ENCODE data around the gene CHKB. TPM values are rescaled to one million over a fixed set of nuclear protein-coding genes. Genes with fewer than 3 reads are reported as not detected.

The CHKB gene
- total RNA-seq, 1 experiment from 2014 or later, result 34.8 TPM

DNA sequence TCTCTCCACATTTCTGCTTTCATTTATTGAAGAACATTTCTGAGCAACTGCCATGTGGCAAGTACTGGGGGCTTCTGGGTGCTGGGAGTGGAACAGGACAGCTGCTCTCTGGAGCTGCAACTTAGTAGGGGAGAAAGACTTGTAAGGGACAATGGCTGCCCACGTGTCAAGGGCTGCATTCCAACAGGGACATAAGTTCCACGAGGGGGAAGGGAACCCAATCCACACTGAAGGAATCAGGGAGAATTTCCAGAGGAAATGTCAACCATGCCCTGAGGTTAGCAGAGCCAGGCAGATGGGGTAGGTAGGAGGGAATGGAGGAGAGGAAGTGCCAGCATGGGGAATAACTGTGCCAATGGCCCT lies 19.7 kb upstream of the CHKB start:
- in situ Hi-C loops (cut with HindIII; ENCODE audit: low sequenced_read_pairs), result no loop called here
- peak; percentile 48 for DNase-seq (ENCODE audit: low spot score)

DNA sequence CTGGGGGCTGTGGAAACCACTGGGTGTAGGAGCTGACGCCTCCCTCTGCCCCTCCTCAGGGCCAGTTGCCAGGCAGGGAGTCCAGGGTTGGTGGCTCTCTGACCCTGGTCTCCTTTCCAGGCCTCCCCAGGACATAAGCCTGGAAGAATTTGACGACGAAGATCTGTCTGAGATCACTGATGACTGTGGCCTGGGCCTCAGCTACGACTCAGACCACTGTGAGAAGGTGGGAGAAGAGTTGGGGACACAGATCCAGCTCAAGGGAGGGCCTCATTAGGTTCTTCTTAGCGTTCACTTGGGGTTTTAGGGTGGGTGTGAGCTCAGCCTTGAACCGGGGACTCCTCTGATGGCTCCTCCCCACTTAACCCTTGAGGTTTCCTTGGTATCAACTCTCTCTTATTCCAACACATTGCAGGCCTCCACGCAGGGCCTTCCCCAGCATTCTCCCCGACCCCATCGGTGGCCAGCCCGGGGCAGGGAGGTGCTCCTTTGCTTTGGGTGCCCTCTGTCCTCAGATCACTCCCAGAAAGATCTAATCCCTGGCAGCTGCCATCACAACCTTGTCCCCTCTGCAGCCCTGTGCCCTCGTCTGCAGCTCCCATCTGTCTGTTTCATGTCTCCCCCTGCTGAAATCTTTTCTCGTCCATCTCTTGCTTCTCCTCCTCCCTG lies 19.2 kb upstream of the CHKB start:
- in situ Hi-C loops (cut with HindIII; ENCODE audit: low sequenced_read_pairs), result no loop called here
- DNase-seq (ENCODE audit: low spot score), result no peak

- no peak for DNase-seq (ENCODE audit: low spot score)
- in situ Hi-C loops (cut with HindIII; ENCODE audit: low sequenced_read_pairs), result no loop called here
Measured at GRCh38 chr22:50600967-50601668, 18.5 kb upstream of the CHKB start.

DNA sequence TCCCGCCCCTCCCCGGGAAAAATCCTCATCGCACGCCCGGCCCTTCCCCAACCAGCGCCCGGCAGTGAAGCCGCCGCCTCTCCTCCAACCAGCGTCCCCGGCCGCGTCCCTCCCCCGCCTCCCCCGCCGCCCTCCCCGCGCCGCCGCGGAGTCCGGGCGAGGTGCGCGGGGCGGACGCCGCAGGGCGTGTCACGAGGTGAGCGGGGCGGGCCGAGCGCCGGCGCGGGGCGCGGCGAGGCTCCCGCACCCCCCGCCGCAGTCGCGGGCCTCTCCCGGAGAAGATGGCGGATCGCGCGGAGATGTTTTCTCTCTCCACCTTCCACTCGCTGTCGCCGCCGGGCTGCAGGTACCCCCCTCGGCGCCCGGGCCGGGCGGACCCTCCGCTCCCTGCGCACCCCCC lies 17.9 kb upstream of the CHKB start, which contains the start of gene MAPK8IP2:
TSS of gene MAPK8IP2 (plus strand) at position 256 of the 400 bp plus-strand sequence. CDS start at position 282, 26 bp downstream.
- peak; percentile 72 for DNase-seq (ENCODE audit: low spot score)
- in situ Hi-C loops (cut with HindIII; ENCODE audit: low sequenced_read_pairs), result no loop called here

GRCh38 chr22:50599816-50600455 lies 17.3 kb upstream of the CHKB start:
- no peak for DNase-seq (ENCODE audit: low spot score)
- in situ Hi-C loops (cut with HindIII; ENCODE audit: low sequenced_read_pairs), result no loop called here

DNA sequence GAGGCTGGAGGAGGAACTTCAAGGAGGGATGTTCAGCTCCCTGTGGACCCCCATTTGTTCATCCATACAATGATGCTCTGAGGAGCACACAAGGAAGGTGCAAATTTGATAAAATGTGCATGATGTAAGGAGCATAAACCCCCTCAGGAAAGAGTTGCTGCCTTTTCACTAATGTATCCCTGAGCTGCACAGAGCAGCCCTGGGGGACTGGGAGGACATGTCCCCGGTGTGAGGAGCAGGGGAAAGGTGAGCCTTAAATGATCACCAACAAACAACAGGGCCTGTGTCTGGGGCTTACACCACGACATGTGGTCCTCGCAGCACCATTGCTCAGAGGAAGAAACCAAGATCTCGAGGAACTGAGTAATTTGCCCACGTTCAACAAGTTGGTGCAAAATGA lies 14.4 kb upstream of the CHKB start:
- DNase-seq (ENCODE audit: low spot score), result no peak
- in situ Hi-C loops (cut with HindIII; ENCODE audit: low sequenced_read_pairs), result no loop called here

DNA sequence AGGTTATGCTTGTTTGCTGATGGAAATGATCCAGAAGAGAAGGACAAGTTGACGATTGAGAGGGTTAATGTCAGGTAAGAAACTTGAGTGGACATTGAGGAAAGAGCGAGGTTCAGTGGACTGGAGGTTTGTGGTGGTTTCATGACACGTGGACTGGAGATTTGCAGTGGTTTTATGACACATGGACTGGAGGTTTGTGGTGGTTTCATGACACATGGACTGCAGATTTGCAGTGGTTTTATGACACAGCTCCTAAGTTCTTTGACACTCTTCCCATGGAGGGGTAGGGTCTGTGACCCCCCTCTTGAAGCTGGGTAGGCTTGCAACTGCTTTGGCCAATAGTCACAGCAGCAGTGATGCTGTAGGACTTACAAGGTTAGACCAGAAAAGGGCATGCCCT lies 12.5 kb upstream of the CHKB start:
- DNase-seq (ENCODE audit: low spot score), result no peak
- in situ Hi-C loops (cut with HindIII; ENCODE audit: low sequenced_read_pairs), result no loop called here

DNA sequence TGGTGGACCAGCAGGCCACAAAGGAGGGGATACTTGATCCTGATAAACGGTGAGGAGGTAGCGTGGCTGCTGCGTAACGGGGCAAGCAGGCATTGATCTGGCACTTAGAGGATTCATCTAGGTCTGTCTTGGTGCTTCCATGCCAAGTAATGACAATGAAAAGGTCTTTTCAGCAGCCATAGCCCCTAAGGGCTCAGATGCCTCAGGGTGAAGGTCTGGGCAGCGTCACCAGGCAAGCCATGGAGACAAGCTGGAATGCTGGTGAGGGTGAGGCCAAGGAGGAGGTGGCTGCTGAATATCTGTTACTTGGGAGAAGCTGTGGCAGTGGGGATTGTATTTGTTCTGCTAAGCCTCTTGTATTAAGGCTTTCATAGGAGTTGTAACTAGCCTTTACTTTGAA lies 4.8 kb upstream of the CHKB start:
- in situ Hi-C loops (cut with HindIII; ENCODE audit: low sequenced_read_pairs), result no loop called here
- DNase-seq (ENCODE audit: low spot score), result no peak

GRCh38 chr22:50586416-50586815 lies 3.8 kb upstream of the CHKB start:
- no peak for DNase-seq (ENCODE audit: low spot score)
- in situ Hi-C loops (cut with HindIII; ENCODE audit: low sequenced_read_pairs), result no loop called here

DNA sequence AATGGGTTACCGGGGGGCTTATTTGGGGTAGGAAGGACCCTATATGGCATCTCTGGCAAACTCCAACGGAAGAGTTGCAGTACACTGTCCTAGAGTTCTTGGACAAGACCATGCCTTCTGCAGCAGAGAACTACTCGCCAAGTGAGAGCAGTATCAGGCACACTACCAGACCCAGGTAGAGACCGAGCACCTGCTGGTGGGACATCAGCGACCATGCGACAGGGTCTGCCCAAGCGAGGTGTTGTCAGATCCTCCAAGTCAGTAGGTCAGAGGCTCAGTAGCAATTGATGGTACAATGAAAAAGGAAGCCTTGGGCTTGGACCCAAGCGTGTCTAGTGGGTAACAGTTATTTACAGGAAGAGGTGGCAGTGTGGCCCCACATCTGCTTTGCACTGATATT lies 3.1 kb upstream of the CHKB start:
- in situ Hi-C loops (cut with HindIII; ENCODE audit: low sequenced_read_pairs), result no loop called here
- no peak for DNase-seq (ENCODE audit: low spot score)

- in situ Hi-C loops (cut with HindIII; ENCODE audit: low sequenced_read_pairs), result no loop called here
- DNase-seq (ENCODE audit: low spot score), result no peak
Measured at GRCh38 chr22:50585238-50585637, 2.6 kb upstream of the CHKB start.

- DNase-seq (ENCODE audit: low spot score), result no peak
- in situ Hi-C loops (cut with HindIII; ENCODE audit: low sequenced_read_pairs), result no loop called here
Measured at GRCh38 chr22:50584106-50585096, 1.8 kb upstream of the CHKB start.

GRCh38 chr22:50583294-50583861 lies 729 bp upstream of the CHKB start:
- in situ Hi-C loops (cut with HindIII; ENCODE audit: low sequenced_read_pairs), result no loop called here
- no peak for DNase-seq (ENCODE audit: low spot score)

GRCh38 chr22:50581950-50582492 lies 628 bp downstream of the CHKB start:
- in situ Hi-C loops (cut with HindIII; ENCODE audit: low sequenced_read_pairs), result no loop called here

DNA sequence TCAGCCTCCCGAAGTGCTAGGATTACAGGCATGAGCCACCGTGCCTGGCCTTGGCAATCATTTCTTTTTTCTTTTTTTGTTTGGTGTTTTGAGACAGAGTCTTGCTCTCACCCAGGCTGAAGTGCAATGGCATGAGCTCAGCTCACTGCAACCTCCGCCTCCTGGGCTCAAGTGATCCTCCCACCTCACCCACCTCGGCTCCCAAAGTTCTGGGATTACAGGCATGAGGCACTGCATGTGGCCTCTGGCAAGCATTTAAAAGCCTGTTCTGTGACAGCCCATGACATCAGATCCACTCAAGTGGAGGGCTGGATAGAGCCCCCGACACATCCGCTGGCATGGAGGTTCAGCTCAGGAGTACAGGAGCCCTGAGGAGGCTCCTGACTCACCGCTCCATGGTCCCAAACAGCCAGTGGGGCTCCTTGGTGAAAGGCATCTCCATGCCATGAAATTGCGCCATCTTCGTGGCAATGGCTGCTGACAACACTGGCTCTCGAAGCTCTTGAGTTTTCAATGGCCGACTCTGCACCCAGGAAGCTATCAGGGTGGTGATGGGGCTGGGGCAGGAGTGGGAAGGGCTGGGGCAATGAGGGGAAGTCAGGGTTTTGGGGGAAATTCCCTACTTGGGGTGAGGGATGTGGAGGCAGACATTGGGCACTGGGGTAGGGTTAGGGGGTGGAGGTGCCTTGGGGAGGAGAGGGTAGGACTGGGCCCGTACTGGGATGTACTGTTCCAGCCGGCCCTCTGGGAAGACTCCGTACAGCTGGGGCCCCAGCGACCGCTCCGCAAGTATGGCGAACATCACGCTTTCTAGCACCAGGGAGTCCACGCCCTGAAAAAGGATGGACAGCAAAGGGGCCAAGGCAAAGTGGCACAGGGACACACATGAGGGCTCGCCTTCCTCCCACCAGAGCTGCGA lies 1.4 kb downstream of the CHKB start:
- in situ Hi-C loops (cut with HindIII; ENCODE audit: low sequenced_read_pairs), result no loop called here
- DNase-seq (ENCODE audit: low spot score), result no peak

More at GRCh38 chr22:50581950-50582492, 628 bp downstream of the CHKB start:
- no peak for DNase-seq (ENCODE audit: low spot score)

- in situ Hi-C loops (cut with HindIII; ENCODE audit: low sequenced_read_pairs), result loop anchor here (10.0 kb wide), 1 partner anchor 85 kb away; no protein-coding TSS in a partner anchor
- DNase-seq (ENCODE audit: low spot score), result no peak
Measured at GRCh38 chr22:50579752-50580151, 2.9 kb downstream of the CHKB start.

DNA sequence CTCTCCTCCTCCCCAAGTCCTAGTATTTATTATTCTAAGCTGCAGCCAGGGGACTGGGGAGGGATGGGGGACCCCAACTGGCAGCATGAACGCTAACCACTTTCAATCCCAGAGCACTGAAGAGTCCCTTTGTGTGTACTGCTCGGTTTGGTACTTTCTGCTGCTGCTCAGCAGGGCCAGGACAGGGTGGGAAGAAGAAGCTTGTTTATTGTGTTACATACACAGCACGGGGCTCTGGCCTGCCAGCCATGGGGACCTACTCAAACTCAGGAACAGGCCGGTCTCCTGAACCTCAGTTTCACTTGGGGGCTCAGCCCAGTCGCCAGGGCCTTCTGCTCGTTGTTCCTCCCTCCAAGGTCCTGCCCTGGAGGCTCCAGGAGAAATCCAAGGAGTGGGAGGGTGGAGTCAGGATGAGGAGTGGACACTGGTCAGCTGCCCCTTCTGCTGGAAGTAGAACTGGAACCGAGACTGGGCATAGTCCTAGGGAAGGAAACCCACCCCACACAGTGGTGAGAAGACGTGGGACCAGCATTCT lies 3.8 kb downstream of the CHKB start:
- no peak for DNase-seq (ENCODE audit: low spot score)
- in situ Hi-C loops (cut with HindIII; ENCODE audit: low sequenced_read_pairs), result loop anchor here (10.0 kb wide), 1 partner anchor 84 kb away; no protein-coding TSS in a partner anchor
